ENCODE data around the gene ADAM15. TPM values are rescaled to one million over a fixed set of nuclear protein-coding genes. Genes with fewer than 3 reads are reported as not detected.

The ADAM15 gene
- polyA plus RNA-seq, 1 of the 3 experiments (the other 2 are of a cell fraction) = 60.1 TPM

- Histone ChIP-seq H3K9me3 (no peaks in the 10 kb centered on the region), H3K4me1 (ENCODE audit: control insufficient read depth in 1 of 2, insufficient read depth in 2 of 2, low read depth in 1 of 2, low read length in 1 of 2) (peaks cover 0 to 24% of the 10 kb centered on the region in 2 experiments; a peak in 1 of 4 replicates), H3K27me3 (ENCODE audit: insufficient read depth) (no peaks in the 10 kb centered on the region), H4K20me1 (ENCODE audit: insufficient read depth) (no peaks in the 10 kb centered on the region), H3K36me3 (replicated peaks in 1 of 2; ENCODE audit: control insufficient read depth in 1 of 2, insufficient read depth in 2 of 2, low read length in 1 of 2) (no peaks in the 10 kb centered on the region), H2AFZ (ENCODE audit: low read depth) (no peak overlapping the region), H3K9ac (no peak overlapping the region), H3F3A (replicated peaks; ENCODE audit: insufficient read depth) (peaks cover 18% of the 10 kb centered on the region), H3K79me2 (ENCODE audit: insufficient read depth) (no peaks in the 10 kb centered on the region), H3K4me3 (ENCODE audit: low read depth in 2 of 2, low read length in 1 of 2) (no peak overlapping the region), H3K4me2 (no peak overlapping the region), H3K9me2 (no peaks in the 10 kb centered on the region), H3K27ac (ENCODE audit: low read depth in 2 of 2, low read length in 1 of 2) (no peak overlapping the region)
- 90% methylated on average over 5 of the region's 6 CpGs for WGBS (ENCODE audit: low lambda C conversion rate)
- CTCF ChIA-PET = interaction anchor here (0.7 to 13.1 kb wide), 54 partner anchors 9 to 974 kb away, joined by 3 to 496 read pairs (median 6); partner anchors contain the start of genes ADAM15, DCST1, DCST2 and DPM3
- POLR2A ChIA-PET = interaction anchor here (0.9 to 1.6 kb wide), 6 partner anchors 21 to 81 kb away, joined by 3 to 8 read pairs (median 5); partner anchors contain the start of gene KRTCAP2
- no peak for DNase-seq
- no peak for TF ChIP-seq RFX5 (IDR thresholded peaks at IDR 0.05; ENCODE audit: low read length)
- TF ChIP-seq SMC3 (IDR thresholded peaks at IDR 0.05; ENCODE audit: low read depth, low read length) = no peak
- no peak for TF ChIP-seq TCF12 (IDR thresholded peaks at IDR 0.05)
- no peak for TF ChIP-seq JUND (IDR thresholded peaks at IDR 0.05)
- no peak for TF ChIP-seq TAF1 (IDR thresholded peaks at IDR 0.05; ENCODE audit: borderline replicate concordance, low read depth, low read length)
- TF ChIP-seq TEAD4 (IDR thresholded peaks at IDR 0.05; ENCODE audit: borderline replicate concordance, insufficient read depth) = no peak
- no peak for TF ChIP-seq ZBTB33 (IDR thresholded peaks at IDR 0.05; ENCODE audit: borderline replicate concordance, low read depth)
- no peak for TF ChIP-seq MXI1 (IDR thresholded peaks at IDR 0.05; ENCODE audit: low read depth, low read length)
- no peak for TF ChIP-seq EZH2phosphoT487 (IDR thresholded peaks at IDR 0.05; ENCODE audit: borderline replicate concordance, low read depth)
Measured at GRCh38 chr1:155092131-155092530, 41.0 kb downstream of the ADAM15 start.

- H3K4me2 ChIP-seq = no peak overlapping the region
- TF ChIP-seq TCF12 (IDR thresholded peaks at IDR 0.05) = no peak
- TF ChIP-seq SMC3 (IDR thresholded peaks at IDR 0.05; ENCODE audit: low read depth, low read length) = no peak
- TF ChIP-seq RXRA (IDR thresholded peaks at IDR 0.05; ENCODE audit: borderline replicate concordance, low read depth) = no peak
- no peak for TF ChIP-seq REST (IDR thresholded peaks at IDR 0.05; ENCODE audit: low read depth, low read length)
- no peak for TF ChIP-seq USF1 (IDR thresholded peaks at IDR 0.05; ENCODE audit: borderline replicate concordance, low read depth)
- no peaks in the 10 kb centered on the region for H3K9me2 ChIP-seq
- no peak overlapping the region for H3K27ac ChIP-seq (ENCODE audit: low read depth in 2 of 2, low read length in 1 of 2)
- DNase-seq = no peak
- CTCF ChIA-PET = interaction anchor here (1.4 to 13.1 kb wide), 12 partner anchors 11 to 77 kb away, joined by 5 to 496 read pairs (median 15); partner anchors contain the start of genes ADAM15, DPM3, EFNA1 and EFNA4
- POLR2A ChIA-PET = no interaction called here
- no peak overlapping the region for H2AFZ ChIP-seq (ENCODE audit: low read depth)
- no peaks in the 10 kb centered on the region for H3K36me3 ChIP-seq (replicated peaks in 1 of 2; ENCODE audit: control insufficient read depth in 1 of 2, insufficient read depth in 2 of 2, low read length in 1 of 2)
- H3K27me3 ChIP-seq (ENCODE audit: insufficient read depth) = no peaks in the 10 kb centered on the region
- no peak overlapping the region for H3K9ac ChIP-seq
- WGBS (ENCODE audit: low lambda C conversion rate) = 83% methylated on average over 12 of the region's 12 CpGs
- H3K79me2 ChIP-seq (ENCODE audit: insufficient read depth) = no peaks in the 10 kb centered on the region
- H3F3A ChIP-seq (replicated peaks; ENCODE audit: insufficient read depth) = peaks cover 18% of the 10 kb centered on the region
- H3K4me3 ChIP-seq (ENCODE audit: low read depth in 2 of 2, low read length in 1 of 2) = no peak overlapping the region
- no peaks in the 10 kb centered on the region for H4K20me1 ChIP-seq (ENCODE audit: insufficient read depth)
- no peaks in the 10 kb centered on the region for H3K9me3 ChIP-seq
- peaks cover 0 to 24% of the 10 kb centered on the region in 2 experiments; a peak in 1 of 4 replicates for H3K4me1 ChIP-seq (ENCODE audit: control insufficient read depth in 1 of 2, insufficient read depth in 2 of 2, low read depth in 1 of 2, low read length in 1 of 2)
Measured at GRCh38 chr1:155092641-155093040, 41.5 kb downstream of the ADAM15 start.

All from SK-N-SH (cell line).